ENCODE data around the gene NEK11. TPM values are rescaled to one million over a fixed set of nuclear protein-coding genes. Genes with fewer than 3 reads are reported as not detected.

The NEK11 gene
- total RNA-seq, 1 donor from 2014 or later, result 13.8 TPM

DNA sequence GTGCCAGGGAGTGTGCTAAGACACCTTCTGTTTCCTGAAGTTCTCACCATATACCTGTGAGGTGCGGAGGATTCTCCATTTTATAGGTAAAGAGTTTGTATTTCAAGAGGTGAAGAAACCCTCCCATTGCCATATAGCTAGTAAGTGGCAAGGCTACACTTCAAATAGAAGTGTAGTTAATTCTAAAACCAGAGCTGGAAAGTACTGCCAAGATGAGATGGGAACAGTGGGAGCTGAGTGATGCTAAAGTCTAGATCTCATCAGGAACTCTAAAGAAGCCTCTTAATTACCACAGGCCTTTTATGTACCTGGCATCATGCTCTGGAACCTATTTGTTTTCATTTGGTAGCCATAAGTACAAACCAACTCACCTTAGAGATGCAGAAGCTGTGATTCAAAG is 256.3 kb downstream of the NEK11 start:
- Mint-ChIP-seq H3K27me3 (peaks cover 9% of the 10 kb centered on the region), H3K36me3 (no peaks in the 10 kb centered on the region), H3K4me1 (ENCODE audit: unreplicated experiment) (no peaks in the 10 kb centered on the region), H3K9me3 (no peaks in the 10 kb centered on the region), H3K27ac (no peak overlapping the region), H3K4me3 (no peak overlapping the region)
- no peak for DNase-seq (ENCODE audit: extremely low spot score, unreplicated experiment)
- TF ChIP-seq, protein P1, sequence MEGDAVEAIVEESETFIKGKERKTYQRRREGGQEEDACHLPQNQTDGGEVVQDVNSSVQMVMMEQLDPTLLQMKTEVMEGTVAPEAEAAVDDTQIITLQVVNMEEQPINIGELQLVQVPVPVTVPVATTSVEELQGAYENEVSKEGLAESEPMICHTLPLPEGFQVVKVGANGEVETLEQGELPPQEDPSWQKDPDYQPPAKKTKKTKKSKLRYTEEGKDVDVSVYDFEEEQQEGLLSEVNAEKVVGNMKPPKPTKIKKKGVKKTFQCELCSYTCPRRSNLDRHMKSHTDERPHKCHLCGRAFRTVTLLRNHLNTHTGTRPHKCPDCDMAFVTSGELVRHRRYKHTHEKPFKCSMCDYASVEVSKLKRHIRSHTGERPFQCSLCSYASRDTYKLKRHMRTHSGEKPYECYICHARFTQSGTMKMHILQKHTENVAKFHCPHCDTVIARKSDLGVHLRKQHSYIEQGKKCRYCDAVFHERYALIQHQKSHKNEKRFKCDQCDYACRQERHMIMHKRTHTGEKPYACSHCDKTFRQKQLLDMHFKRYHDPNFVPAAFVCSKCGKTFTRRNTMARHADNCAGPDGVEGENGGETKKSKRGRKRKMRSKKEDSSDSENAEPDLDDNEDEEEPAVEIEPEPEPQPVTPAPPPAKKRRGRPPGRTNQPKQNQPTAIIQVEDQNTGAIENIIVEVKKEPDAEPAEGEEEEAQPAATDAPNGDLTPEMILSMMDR (conservative IDR thresholded peaks at IDR 0.05), result no peak

DNA sequence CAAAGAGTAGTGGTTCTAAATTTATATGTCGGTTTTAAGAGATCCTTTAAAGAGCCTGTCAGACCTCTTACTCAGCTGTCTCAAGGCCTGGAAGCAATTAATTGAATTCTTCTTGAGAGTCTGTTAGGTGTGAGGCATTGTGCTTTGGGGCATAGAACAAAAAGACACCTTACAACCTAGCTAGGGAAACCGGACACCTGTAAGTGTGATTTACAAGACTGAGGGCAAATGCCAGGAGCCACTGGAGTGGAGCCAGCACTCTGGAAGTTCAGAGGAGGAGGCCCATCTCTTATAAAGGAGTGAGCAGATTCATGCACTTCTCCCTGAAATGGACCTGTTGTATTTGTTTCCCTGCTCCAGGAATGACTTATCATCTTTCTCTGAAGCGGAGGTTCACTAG is 257.2 kb downstream of the NEK11 start:
- Mint-ChIP-seq H3K4me1 (ENCODE audit: unreplicated experiment) (no peaks in the 10 kb centered on the region), H3K9me3 (no peaks in the 10 kb centered on the region), H3K36me3 (no peaks in the 10 kb centered on the region), H3K27me3 (peaks cover 9% of the 10 kb centered on the region), H3K27ac (no peak overlapping the region), H3K4me3 (no peak overlapping the region)
- DNase-seq (ENCODE audit: extremely low spot score, unreplicated experiment), result no peak
- TF ChIP-seq, protein P1 (conservative IDR thresholded peaks at IDR 0.05), result no peak

DNA sequence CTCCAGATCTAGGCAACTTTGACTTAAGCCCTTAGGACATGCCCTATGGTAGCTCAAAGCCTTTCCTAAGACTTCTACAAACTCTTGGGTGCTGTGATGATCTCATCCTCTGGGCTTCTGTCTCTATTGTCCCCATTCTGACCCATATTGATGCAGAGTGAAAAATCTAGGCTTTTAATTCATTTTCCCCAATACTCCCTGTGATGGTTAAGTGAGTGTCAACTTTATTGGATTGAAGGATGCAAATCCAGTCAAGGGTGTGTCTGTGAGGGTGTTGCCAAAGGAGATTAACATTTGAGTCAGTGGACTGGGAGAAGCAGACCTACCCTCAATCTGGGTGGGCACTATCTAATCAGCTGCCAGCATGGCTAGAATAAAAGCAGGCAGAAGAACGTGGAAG is 257.6 kb downstream of the NEK11 start:
- H3K27me3 Mint-ChIP-seq, result peaks cover 9% of the 10 kb centered on the region
- no peaks in the 10 kb centered on the region for H3K9me3 Mint-ChIP-seq
- H3K4me1 Mint-ChIP-seq (ENCODE audit: unreplicated experiment), result no peaks in the 10 kb centered on the region
- DNase-seq (ENCODE audit: extremely low spot score, unreplicated experiment), result no peak
- no peaks in the 10 kb centered on the region for H3K36me3 Mint-ChIP-seq
- no peak overlapping the region for H3K27ac Mint-ChIP-seq
- H3K4me3 Mint-ChIP-seq, result no peak overlapping the region
- TF ChIP-seq, protein P1 (conservative IDR thresholded peaks at IDR 0.05), result no peak

DNA sequence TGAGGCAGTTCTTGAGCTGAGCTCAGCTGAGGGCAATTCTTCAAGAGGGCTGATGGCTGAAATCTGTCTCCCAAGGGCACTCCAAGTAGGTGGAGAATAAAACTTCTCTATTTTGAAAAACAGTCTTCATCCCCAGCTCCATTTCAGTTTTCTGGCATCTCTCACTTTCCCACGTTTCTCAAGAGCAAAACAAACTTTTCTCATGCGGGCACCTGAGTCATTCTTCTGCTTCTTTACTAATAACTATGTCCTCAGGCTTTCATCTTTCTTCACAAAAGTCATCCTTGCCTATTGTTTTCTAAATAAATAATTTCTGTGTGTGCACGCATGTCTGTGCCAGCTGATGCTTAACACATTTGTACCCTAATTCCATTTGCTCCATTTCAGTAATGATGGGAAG is 258.8 kb downstream of the NEK11 start:
- TF ChIP-seq, protein P1 (conservative IDR thresholded peaks at IDR 0.05), result no peak
- Mint-ChIP-seq H3K4me3 (no peak overlapping the region), H3K4me1 (ENCODE audit: unreplicated experiment) (no peaks in the 10 kb centered on the region), H3K9me3 (no peaks in the 10 kb centered on the region), H3K27ac (no peak overlapping the region), H3K36me3 (no peaks in the 10 kb centered on the region), H3K27me3 (peaks cover 9% of the 10 kb centered on the region)
- DNase-seq (ENCODE audit: extremely low spot score, unreplicated experiment), result no peak

DNA sequence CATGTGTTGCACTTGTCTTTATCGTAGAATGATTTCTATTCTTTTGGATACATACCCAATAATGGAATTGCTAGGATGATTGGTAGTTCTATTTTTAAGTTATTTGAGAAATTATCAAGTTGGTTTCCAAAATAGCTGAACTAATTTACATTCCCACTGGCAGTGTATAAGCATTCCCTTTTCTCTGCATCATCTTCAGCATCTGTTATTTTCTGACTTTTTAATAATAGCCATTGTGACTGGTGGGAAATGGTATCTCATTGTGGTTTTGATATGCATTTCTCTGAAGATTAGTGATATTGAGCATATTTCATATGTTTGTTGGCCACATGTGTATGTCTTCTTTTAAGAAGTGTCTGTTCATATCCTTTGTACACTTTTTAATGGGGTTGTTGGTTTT is 273.2 kb downstream of the NEK11 start:
- H3K27me3 Mint-ChIP-seq, result peaks cover 5% of the 10 kb centered on the region
- H3K4me3 Mint-ChIP-seq, result no peak overlapping the region
- H3K27ac Mint-ChIP-seq, result no peak overlapping the region
- H3K36me3 Mint-ChIP-seq, result no peaks in the 10 kb centered on the region
- TF ChIP-seq, protein P1 (conservative IDR thresholded peaks at IDR 0.05), result no peak
- DNase-seq (ENCODE audit: extremely low spot score, unreplicated experiment), result no peak
- H3K4me1 Mint-ChIP-seq (ENCODE audit: unreplicated experiment), result no peaks in the 10 kb centered on the region
- H3K9me3 Mint-ChIP-seq, result no peaks in the 10 kb centered on the region

DNA sequence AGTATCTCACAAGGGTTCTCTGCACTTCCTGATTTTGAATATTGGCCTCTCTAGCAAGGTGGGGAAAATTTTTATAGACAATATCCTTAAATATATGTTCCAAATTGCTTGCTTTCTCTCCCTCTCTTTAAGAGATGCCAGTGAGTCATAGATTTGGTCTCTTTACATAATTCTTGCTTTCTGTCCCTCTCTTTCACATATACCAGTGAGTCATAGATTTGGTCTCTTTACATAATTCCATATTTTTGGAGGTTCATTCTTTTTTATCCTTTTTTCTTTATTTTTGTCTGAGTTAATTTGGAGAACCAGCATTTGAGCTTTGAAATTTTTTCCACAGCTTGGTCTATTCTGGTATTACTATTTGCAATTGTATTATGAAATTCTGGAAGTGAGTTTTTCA is 277.2 kb downstream of the NEK11 start:
- no peaks in the 10 kb centered on the region for H3K9me3 Mint-ChIP-seq

More for the DNA sequence above, 277.2 kb downstream of the NEK11 start:
- no peak for DNase-seq (ENCODE audit: extremely low spot score, unreplicated experiment)
- H3K36me3 Mint-ChIP-seq, result no peaks in the 10 kb centered on the region
- TF ChIP-seq, protein P1 (conservative IDR thresholded peaks at IDR 0.05), result no peak
- H3K4me3 Mint-ChIP-seq, result no peak overlapping the region
- H3K27ac Mint-ChIP-seq, result no peak overlapping the region
- H3K4me1 Mint-ChIP-seq (ENCODE audit: unreplicated experiment), result no peaks in the 10 kb centered on the region
- H3K27me3 Mint-ChIP-seq, result peaks cover 5% of the 10 kb centered on the region
